Panc1 (cell line): ENCODE measurements around the gene GPR135.
"Not testable (repeated sequence)": the region's sequence is repeated elsewhere in the genome, so short reads cannot be mapped to it uniquely, and the experiment has no call there.

Experiments used
- CTCF ChIP-seq: fragments of 450-650 bp; IDR thresholded peaks from 2 replicates; pipeline ENCODE4 v1.5.1; 2017; ENCODE audit warnings: mild to moderate bottlenecking
- POLR2AphosphoS5 ChIP-seq: IDR thresholded peaks from 2 replicates; pipeline ENCODE4 v1.6.1; 2012; ENCODE audit warnings: mild to moderate bottlenecking, low read depth, low read length, moderate library complexity
- REST ChIP-seq, 2 experiments: IDR thresholded peaks; 2 replicates each; pipeline ENCODE4 v1.6.1; 2011 to 2012; ENCODE audit warnings: low read depth in 2 of 2, control low read depth in 1 of 2, low read length in 1 of 2, mild to moderate bottlenecking in 1 of 2, moderate library complexity in 1 of 2; ENCODE audit not compliant: insufficient read depth in 1 of 2

GRCh38 chr14:59448673-59449072, 16.5 kb downstream of the GPR135 start:
- not testable (repeated sequence) for TF ChIP-seq POLR2AphosphoS5; CTCF; REST (IDR thresholded peaks at IDR 0.05; ENCODE audit: insufficient read depth in 1 of 2, low read depth in 2 of 2, low read length in 1 of 2)
